ENCODE measurements around the gene MPPED2.

Gene MPPED2

GRCh38 chr11:30578406-30578805 lies 7.7 kb downstream of the MPPED2 start:
- no peak for TF ChIP-seq TAF1 (IDR thresholded peaks at IDR 0.05; ENCODE audit: borderline replicate concordance, insufficient read depth, low read length)
- TF ChIP-seq REST (IDR thresholded peaks at IDR 0.05; ENCODE audit: insufficient read depth in 1 of 2, low read depth in 2 of 2, low read length in 2 of 2): no peak
- no peak for TF ChIP-seq FOXP2 (optimal IDR thresholded peaks at IDR 0.05; ENCODE audit: borderline replicate concordance, extremely low read depth, extremely low read length, insufficient read depth)
- TF ChIP-seq POLR2AphosphoS5 (IDR thresholded peaks at IDR 0.05; ENCODE audit: low read depth, low read length): no peak
- no peak for TF ChIP-seq SIN3A (IDR thresholded peaks at IDR 0.05; ENCODE audit: borderline replicate concordance, insufficient read depth, low read length)

GRCh38 chr11:30573951-30574350 lies 12.2 kb downstream of the MPPED2 start:
- TF ChIP-seq SIN3A (IDR thresholded peaks at IDR 0.05; ENCODE audit: borderline replicate concordance, insufficient read depth, low read length) (no peak), FOXP2 (optimal IDR thresholded peaks at IDR 0.05; ENCODE audit: borderline replicate concordance, extremely low read depth, extremely low read length, insufficient read depth) (no peak), POLR2AphosphoS5 (IDR thresholded peaks at IDR 0.05; ENCODE audit: low read depth, low read length) (no peak), TAF1 (IDR thresholded peaks at IDR 0.05; ENCODE audit: borderline replicate concordance, insufficient read depth, low read length) (no peak), REST (IDR thresholded peaks at IDR 0.05; ENCODE audit: insufficient read depth in 1 of 2, low read depth in 2 of 2, low read length in 2 of 2) (no peak)

- TF ChIP-seq TAF1 (IDR thresholded peaks at IDR 0.05; ENCODE audit: borderline replicate concordance, insufficient read depth, low read length) (no peak), SIN3A (IDR thresholded peaks at IDR 0.05; ENCODE audit: borderline replicate concordance, insufficient read depth, low read length) (no peak), FOXP2 (optimal IDR thresholded peaks at IDR 0.05; ENCODE audit: borderline replicate concordance, extremely low read depth, extremely low read length, insufficient read depth) (no peak), REST (IDR thresholded peaks at IDR 0.05; ENCODE audit: insufficient read depth in 1 of 2, low read depth in 2 of 2, low read length in 2 of 2) (no peak), POLR2AphosphoS5 (IDR thresholded peaks at IDR 0.05; ENCODE audit: low read depth, low read length) (no peak)
Observed at GRCh38 chr11:30568931-30569330, 17.2 kb downstream of the MPPED2 start.

- TF ChIP-seq REST (IDR thresholded peaks at IDR 0.05; ENCODE audit: insufficient read depth in 1 of 2, low read depth in 2 of 2, low read length in 2 of 2): no peak
- TF ChIP-seq FOXP2 (optimal IDR thresholded peaks at IDR 0.05; ENCODE audit: borderline replicate concordance, extremely low read depth, extremely low read length, insufficient read depth): no peak
- no peak for TF ChIP-seq SIN3A (IDR thresholded peaks at IDR 0.05; ENCODE audit: borderline replicate concordance, insufficient read depth, low read length)
- no peak for TF ChIP-seq TAF1 (IDR thresholded peaks at IDR 0.05; ENCODE audit: borderline replicate concordance, insufficient read depth, low read length)
- no peak for TF ChIP-seq POLR2AphosphoS5 (IDR thresholded peaks at IDR 0.05; ENCODE audit: low read depth, low read length)
Observed at GRCh38 chr11:30567644-30568043, 18.5 kb downstream of the MPPED2 start.

GRCh38 chr11:30567120-30567519 lies 19.0 kb downstream of the MPPED2 start:
- TF ChIP-seq TAF1 (IDR thresholded peaks at IDR 0.05; ENCODE audit: borderline replicate concordance, insufficient read depth, low read length) (no peak), SIN3A (IDR thresholded peaks at IDR 0.05; ENCODE audit: borderline replicate concordance, insufficient read depth, low read length) (no peak), REST (IDR thresholded peaks at IDR 0.05; ENCODE audit: insufficient read depth in 1 of 2, low read depth in 2 of 2, low read length in 2 of 2) (no peak), FOXP2 (optimal IDR thresholded peaks at IDR 0.05; ENCODE audit: borderline replicate concordance, extremely low read depth, extremely low read length, insufficient read depth) (no peak), POLR2AphosphoS5 (IDR thresholded peaks at IDR 0.05; ENCODE audit: low read depth, low read length) (no peak)

Data from PFSK-1 (cell line).